GM04504 (cell line): ENCODE results near the gene GPI.
"Not testable (repeated sequence)": the region's sequence is repeated elsewhere in the genome, so short reads cannot be mapped to it uniquely, and the experiment has no call there.

ENCODE experiments used
- DNase-seq: peaks from one replicate; pipeline ENCODE4 v3.0.0-alpha.2; 2012; ENCODE audit warnings: low read depth

GPI gene

GRCh38 chr19:34368338-34368737, 3.3 kb downstream of the GPI start:
- no peak for DNase-seq

- not testable (repeated sequence) for DNase-seq
Observed at GRCh38 chr19:34369166-34369565, 4.2 kb downstream of the GPI start.

GRCh38 chr19:34370117-34370516, 5.1 kb downstream of the GPI start:
- no peak for DNase-seq

GRCh38 chr19:34370983-34371382, 6.0 kb downstream of the GPI start:
- no peak for DNase-seq

- no peak for DNase-seq
Observed at GRCh38 chr19:34373601-34374288, 8.7 kb downstream of the GPI start.

- no peak for DNase-seq
Observed at GRCh38 chr19:34375598-34375997, 10.6 kb downstream of the GPI start.

GRCh38 chr19:34380639-34381241, 15.7 kb downstream of the GPI start:
- DNase-seq, result no peak

GRCh38 chr19:34381399-34382251, 16.6 kb downstream of the GPI start:
- DNase-seq, result no peak

- DNase-seq, result no peak
Observed at GRCh38 chr19:34382471-34382870, 17.5 kb downstream of the GPI start.

- DNase-seq, result no peak
Observed at GRCh38 chr19:34383599-34383998, 18.6 kb downstream of the GPI start.

- no peak for DNase-seq
Observed at GRCh38 chr19:34386645-34387445, 21.8 kb downstream of the GPI start.

GRCh38 chr19:34387446-34387810, 22.4 kb downstream of the GPI start:
- DNase-seq, result no peak

GRCh38 chr19:34388745-34389144, 23.7 kb downstream of the GPI start:
- not testable (repeated sequence) for DNase-seq

- DNase-seq, result no peak
Observed at GRCh38 chr19:34391813-34392212, 26.8 kb downstream of the GPI start.

- no peak for DNase-seq
Observed at GRCh38 chr19:34393031-34393430, 28.0 kb downstream of the GPI start.

- DNase-seq, result no peak
Observed at GRCh38 chr19:34393629-34394028, 28.6 kb downstream of the GPI start.

GRCh38 chr19:34397853-34398252, 32.9 kb downstream of the GPI start:
- DNase-seq, result no peak

- no peak for DNase-seq
Observed at GRCh38 chr19:34399886-34400285, 34.9 kb downstream of the GPI start.

GRCh38 chr19:34400844-34401243, 35.8 kb downstream of the GPI start:
- not testable (repeated sequence) for DNase-seq

GRCh38 chr19:34402074-34402600, 37.1 kb downstream of the GPI start:
- no peak for DNase-seq

GRCh38 chr19:34403784-34404108, 38.8 kb downstream of the GPI start:
- DNase-seq, result no peak
